GM12878 (cell line): ENCODE results near the gene OCA2. TPM values are rescaled to one million over a fixed set of nuclear protein-coding genes. Genes with fewer than 3 reads are reported as not detected.

Source experiments
- ATAC-seq: fragments of 200-7000 bp; cut with Tn5 transposase; 3 replicates; pipeline ENCODE4 v1.9.1; 2020; ENCODE audit warnings: mild to moderate bottlenecking, moderate library complexity
- BruUV-seq: library from RNA; stranded (reverse); fragments of 400-500 nt; replicated peaks from 2 replicates; lab custom pipeline; 2021; lab: Mats Ljungman, UMichigan
- CTCF ChIA-PET: fragments of 300-600 bp; sonication (Branson Sonifier 250); formaldehyde crosslinking; extraction: SDS; loops from one replicate; lab custom pipeline; 2021; ENCODE audit warnings: inconsistent platforms; lab: Yijun Ruan, JAX
- POLR2A ChIA-PET: fragments of 350-600 bp; formaldehyde crosslinking; extraction: SDS; loops from one replicate; lab custom pipeline; 2021; ENCODE audit warnings: inconsistent platforms; lab: Charles Lee
- RAD21 ChIA-PET: fragments of 300-600 bp; sonication (Branson Sonifier 250); formaldehyde crosslinking; loops from one replicate; lab custom pipeline; 2023; ENCODE audit warnings: antibody characterized with exemption; ENCODE audit not compliant: unreplicated experiment; lab: Charles Lee
- SMC1A ChIA-PET: fragments of 300-600 bp; sonication (Branson Sonifier 250); formaldehyde crosslinking; loops from one replicate; lab custom pipeline; 2023; ENCODE audit not compliant: unreplicated experiment, uncharacterized antibody; lab: Charles Lee
- DNase-seq: peaks from one replicate; pipeline ENCODE4 v3.0.0-alpha.2; 2011; ENCODE audit warnings: low read depth, low spot score
- FAIRE-seq: peaks from 3 replicates; lab custom pipeline; 2011; peaks lifted over from hg19 to GRCh38; lab: Jason Lieb, UNC
- H2AFZ ChIP-seq: 2 replicates; pipeline ENCODE4 v1.6.0; 2011; ENCODE audit warnings: low read depth, low read length, control low read depth; ENCODE audit not compliant: control insufficient read depth
- H3K27ac ChIP-seq: 2 replicates; pipeline ENCODE4 v1.5.1; 2011; ENCODE audit warnings: control low read depth; ENCODE audit not compliant: control insufficient read depth, insufficient read depth
- H3K27me3 ChIP-seq, 2 experiments: replicated peaks in 1 of 2; 2 replicates each; pipeline versions ENCODE4 v1.6.0 to v1.6.1; 2011; ENCODE audit warnings: low read length in 1 of 2; ENCODE audit not compliant: control insufficient read depth in 2 of 2, insufficient read depth in 2 of 2
- H3K36me3 ChIP-seq, 2 experiments: 2 replicates each; pipeline ENCODE4 v1.5.1; 2011; ENCODE audit warnings: low read length in 1 of 2; ENCODE audit not compliant: control insufficient read depth in 2 of 2, insufficient read depth in 2 of 2
- H3K4me1 ChIP-seq: 2 replicates; pipeline ENCODE4 v1.6.1; 2011; ENCODE audit warnings: mild to moderate bottlenecking, low read length, moderate library complexity, mixed read lengths; ENCODE audit not compliant: control insufficient read depth, insufficient read depth
- H3K4me2 ChIP-seq: 2 replicates; pipeline ENCODE4 v1.6.0; 2011; ENCODE audit warnings: control low read depth; ENCODE audit not compliant: control insufficient read depth, insufficient read depth
- H3K4me3 ChIP-seq: fragments of 200-600 bp; sonication (generic); 2 replicates; pipeline ENCODE4 v1.5.1; 2016
- H3K79me2 ChIP-seq: 2 replicates; pipeline ENCODE4 v1.6.0; 2011; ENCODE audit warnings: low read length; ENCODE audit not compliant: control insufficient read depth, insufficient read depth
- H3K9ac ChIP-seq: 2 replicates; pipeline ENCODE4 v1.8.0; 2011; ENCODE audit warnings: low read length, control low read depth, mixed read lengths; ENCODE audit not compliant: control insufficient read depth, insufficient read depth
- H3K9me3 ChIP-seq: replicated peaks from 3 replicates; pipeline ENCODE4 v1.5.1; 2011; ENCODE audit warnings: mild to moderate bottlenecking, low read length; ENCODE audit not compliant: control insufficient read depth, insufficient read depth
- H4K20me1 ChIP-seq: 2 replicates; pipeline ENCODE4 v1.6.0; 2011; ENCODE audit not compliant: control insufficient read depth, insufficient read depth
- ESRRA ChIP-seq: IDR thresholded peaks from 2 replicates; pipeline ENCODE4 v1.6.1; 2012; ENCODE audit warnings: mild to moderate bottlenecking, low read length, improper control_type of control experiment
- EZH2 ChIP-seq: IDR thresholded peaks from 2 replicates; pipeline ENCODE4 v1.6.1; 2012; ENCODE audit warnings: low read depth, mild to moderate bottlenecking, control low read depth, inconsistent platforms, low read length, borderline replicate concordance; ENCODE audit not compliant: control insufficient read depth
- HDGF ChIP-seq: fragments of 450-650 bp; IDR thresholded peaks from 2 replicates; pipeline ENCODE4 v1.6.1; 2016; ENCODE audit warnings: antibody characterized with exemption
- MTA3 ChIP-seq: IDR thresholded peaks from 2 replicates; pipeline ENCODE4 v1.6.1; 2012; ENCODE audit warnings: low read length, inconsistent platforms, borderline replicate concordance
- NFYA ChIP-seq: IDR thresholded peaks from 2 replicates; pipeline ENCODE4 v1.6.1; 2011; ENCODE audit warnings: low read depth, mild to moderate bottlenecking, low read length, improper control_type of control experiment, borderline replicate concordance
- PKNOX1 ChIP-seq: fragments of 450-650 bp; IDR thresholded peaks from 2 replicates; pipeline ENCODE4 v1.6.1; 2016; ENCODE audit warnings: mild to moderate bottlenecking
- RELA ChIP-seq: fragments of 450-650 bp; IDR thresholded peaks from 2 replicates; pipeline ENCODE4 v1.8.0; 2014; ENCODE audit warnings: borderline replicate concordance; ENCODE audit not compliant: partially characterized antibody
- RUNX3 ChIP-seq: IDR thresholded peaks from 2 replicates; pipeline ENCODE4 v1.6.1; 2012; ENCODE audit warnings: low read length, inconsistent platforms
- SMAD1 ChIP-seq: fragments of 450-650 bp; IDR thresholded peaks from 2 replicates; pipeline ENCODE4 v1.6.1; 2018; ENCODE audit warnings: mild to moderate bottlenecking, low read depth; ENCODE audit not compliant: partially characterized antibody
- SP1 ChIP-seq: IDR thresholded peaks from one replicate; pipeline ENCODE4 v1.6.1; 2011; ENCODE audit warnings: low read depth, low read length
- ZBTB4 ChIP-seq: fragments of 450-650 bp; formaldehyde crosslinking; IDR thresholded peaks from 2 replicates; pipeline ENCODE4 v1.4.0; 2022; ENCODE audit warnings: mild to moderate bottlenecking, moderate library complexity
- WGBS: methylation state at CpG from one replicate; pipeline ENCODE4 v1.1.6; 2016; ENCODE audit warnings: low lambda C conversion rate; ENCODE audit not compliant: insufficient replicate concordance, insufficient coverage; ENCODE audit errors: missing lambda C conversion rate; 5-methylcytosine and 5-hydroxymethylcytosine counted together
- in situ Hi-C: fragments of 300-500 bp; cut with MboI; formaldehyde crosslinking; loops from 9 replicates; pipeline ENCODE4 v1.14.3; 2018; ENCODE audit warnings: mixed read lengths
- intact Hi-C: fragments of 100-400 bp; cut with micrococcal nuclease; formaldehyde crosslinking; loops from one replicate; pipeline ENCODE4 v1.14.2; 2022; ENCODE audit not compliant: unreplicated experiment
- polyA plus RNA-seq, 11 experiments: library from polyadenylated mRNA; depleted of rRNA in 4 of 11; unstranded in 6 of 11; stranded (reverse) in 5 of 11; fragments of >200 nt; fragmentation: Nextera tagmentation in 4 of 11; fragmentation: Illumina TruSeq in 1 of 11; extraction: Ambion mirVana in 4 of 11; extraction: Trizol in 1 of 11; gene quantifications; 1 replicate in 1 of 11; 2 replicates in 10 of 11; pipeline versions ENCODE4 v1.2.1 to v1.2.3, GENCODE V29; 2011 to 2016; ENCODE audit warnings: inconsistent platforms in 2 of 11, missing spikeins in 2 of 11, low read depth in 1 of 11
- total RNA-seq, 4 experiments: library from RNA; depleted of rRNA in 3 of 4; stranded (reverse); fragments of >200 nt in 3 of 4; fragmentation: Illumina TruSeq in 1 of 4; extraction: Trizol in 1 of 4; gene quantifications; 2 replicates each; pipeline versions ENCODE4 v1.2.1 to v1.2.3, GENCODE V29; 2013 to 2021
- TF ChIP-seq, protein P1 (sequence below): fragments of 450-650 bp; IDR thresholded peaks from 2 replicates; pipeline ENCODE4 v1.6.1; 2014; ENCODE audit warnings: mild to moderate bottlenecking

The OCA2 gene
- total and polyA plus RNA-seq, 10 of the 15 experiments (the other 5 are each of a cell fraction or from before 2014, with no cell fraction given): 0.04 to 1.8 TPM; not detected in 8

DNA sequence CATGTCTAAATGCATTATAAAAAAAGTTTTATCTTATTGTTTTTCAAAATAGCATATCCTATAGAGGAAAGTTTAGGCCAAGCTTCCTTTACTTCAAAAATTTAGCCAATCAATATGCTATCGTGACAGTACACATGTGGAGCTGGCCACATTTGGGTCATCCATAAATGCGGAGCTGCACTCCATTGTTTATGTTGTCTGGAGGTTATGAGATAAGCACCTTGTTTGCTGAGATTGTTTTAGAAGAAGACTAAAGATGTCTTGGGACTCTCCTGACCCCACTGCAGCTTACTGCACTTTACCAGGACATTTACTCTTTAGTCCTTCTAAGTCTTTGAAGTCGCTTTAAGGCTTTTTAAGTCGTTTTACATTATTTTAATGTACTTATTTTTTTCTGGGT is 265.9 kb downstream of the OCA2 start:
- H4K20me1 ChIP-seq: no peaks in the 10 kb centered on the region
- H3K4me1 ChIP-seq: no peaks in the 10 kb centered on the region
- RAD21 ChIA-PET: no interaction called here
- intact Hi-C loops (no loop called here), in situ Hi-C loops (no loop called here)
- H3K27ac ChIP-seq: no peak overlapping the region
- H3K27me3 ChIP-seq: no peaks in the 10 kb centered on the region
- H3K79me2 ChIP-seq: no peaks in the 10 kb centered on the region
- H3K9me3 ChIP-seq: no peaks in the 10 kb centered on the region; the same call in 2 of the 3 replicates
- no peak for ATAC-seq
- CTCF ChIA-PET: no interaction called here
- DNase-seq: no peak
- SMC1A ChIA-PET: no interaction called here
- BruUV-seq: no TSS peak
- no peak for FAIRE-seq
- H3K4me3 ChIP-seq: no peak overlapping the region
- 26% methylated on average over 4 of the region's 4 CpGs for WGBS
- POLR2A ChIA-PET: no interaction called here
- no peak overlapping the region for H3K4me2 ChIP-seq
- no peak for TF ChIP-seq HDGF
- no peak for TF ChIP-seq SMAD1
- TF ChIP-seq, protein P1, sequence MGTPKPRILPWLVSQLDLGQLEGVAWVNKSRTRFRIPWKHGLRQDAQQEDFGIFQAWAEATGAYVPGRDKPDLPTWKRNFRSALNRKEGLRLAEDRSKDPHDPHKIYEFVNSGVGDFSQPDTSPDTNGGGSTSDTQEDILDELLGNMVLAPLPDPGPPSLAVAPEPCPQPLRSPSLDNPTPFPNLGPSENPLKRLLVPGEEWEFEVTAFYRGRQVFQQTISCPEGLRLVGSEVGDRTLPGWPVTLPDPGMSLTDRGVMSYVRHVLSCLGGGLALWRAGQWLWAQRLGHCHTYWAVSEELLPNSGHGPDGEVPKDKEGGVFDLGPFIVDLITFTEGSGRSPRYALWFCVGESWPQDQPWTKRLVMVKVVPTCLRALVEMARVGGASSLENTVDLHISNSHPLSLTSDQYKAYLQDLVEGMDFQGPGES: no peak
- no peak for TF ChIP-seq SP1
- no peak for TF ChIP-seq NFYA
- TF ChIP-seq PKNOX1: no peak
- no peak for TF ChIP-seq RELA
- TF ChIP-seq MTA3: no peak
- TF ChIP-seq ESRRA: no peak
- no peak for TF ChIP-seq RUNX3
- no peak for TF ChIP-seq EZH2
- TF ChIP-seq ZBTB4 (CRISPR knock-in tag): no peak
- H3K9ac ChIP-seq: no peak overlapping the region
- H2AFZ ChIP-seq: no peak overlapping the region
- no peaks in the 10 kb centered on the region for H3K36me3 ChIP-seq
